ENCODE results near the gene ADCYAP1R1.

The ADCYAP1R1 gene

DNA sequence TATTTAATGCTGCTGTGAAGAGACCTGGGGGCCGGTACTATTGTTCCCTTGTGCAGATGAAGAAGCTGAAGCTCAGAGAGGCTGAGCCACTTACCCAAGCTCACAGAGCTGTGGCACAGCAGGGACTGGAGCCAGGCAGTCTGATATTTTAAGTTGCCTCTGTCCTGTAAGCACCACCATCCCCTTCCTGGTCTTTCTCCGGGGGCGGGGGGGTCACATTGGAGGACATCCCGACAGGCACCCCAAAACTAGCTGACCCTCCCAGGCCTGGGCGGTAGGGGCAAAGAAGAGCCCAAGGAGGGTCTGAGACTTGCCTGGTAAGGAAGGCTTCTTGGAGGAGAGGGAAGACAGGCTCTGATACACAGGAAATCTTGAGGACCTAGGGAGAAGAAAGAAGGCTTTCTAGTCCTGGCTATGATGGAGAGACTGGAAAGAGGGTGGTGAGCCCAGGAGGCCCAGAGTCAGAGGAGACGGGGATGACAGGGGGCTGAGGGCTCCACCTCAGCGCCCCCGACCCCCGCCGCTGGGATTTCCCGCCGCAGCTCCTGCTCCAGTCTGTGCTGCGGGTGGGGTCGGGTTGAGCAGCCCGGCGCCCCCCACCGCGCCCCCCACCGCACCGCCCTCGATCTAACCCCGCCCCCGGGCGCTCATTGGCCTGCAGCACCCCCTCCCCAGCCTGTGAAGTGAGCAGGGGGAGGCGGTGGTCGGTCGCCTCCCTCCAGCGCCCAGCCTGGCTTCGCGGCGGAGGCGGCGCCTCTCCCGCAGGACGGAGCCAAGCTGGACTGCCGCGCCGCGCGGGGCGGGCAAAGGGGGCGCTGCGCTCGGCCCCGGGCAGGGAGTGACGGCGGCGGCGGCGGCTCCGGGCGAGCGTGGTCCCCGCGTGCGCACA lies at the start of gene ADCYAP1R1:
ADCYAP1R1 (plus strand) TSS at position 711 of the 889 bp plus-strand sequence. CDS start 10,957 bp downstream, outside the sequence.
- DNase-seq (ENCODE audit: low read depth): no peak

DNA sequence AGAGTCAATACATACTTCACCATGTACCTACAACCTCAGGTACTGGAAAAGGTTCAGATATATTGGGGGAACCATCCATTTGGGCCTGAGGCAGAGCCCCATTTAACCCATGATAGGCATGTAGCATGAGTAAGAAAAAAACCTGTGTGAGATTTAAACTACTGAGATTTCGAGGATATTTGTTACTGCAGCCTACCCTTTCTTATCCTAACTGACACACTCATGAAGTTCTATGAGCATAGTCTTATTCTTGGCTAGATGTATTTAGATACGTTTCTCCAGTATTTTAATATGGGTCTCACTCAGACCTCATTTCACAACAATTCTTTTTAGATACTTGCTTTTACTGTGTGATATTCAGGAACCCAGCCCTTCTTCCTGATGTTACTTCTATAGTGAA lies 49.0 kb upstream of the ADCYAP1R1 start:
- DNase-seq (ENCODE audit: low read depth): no peak

DNA sequence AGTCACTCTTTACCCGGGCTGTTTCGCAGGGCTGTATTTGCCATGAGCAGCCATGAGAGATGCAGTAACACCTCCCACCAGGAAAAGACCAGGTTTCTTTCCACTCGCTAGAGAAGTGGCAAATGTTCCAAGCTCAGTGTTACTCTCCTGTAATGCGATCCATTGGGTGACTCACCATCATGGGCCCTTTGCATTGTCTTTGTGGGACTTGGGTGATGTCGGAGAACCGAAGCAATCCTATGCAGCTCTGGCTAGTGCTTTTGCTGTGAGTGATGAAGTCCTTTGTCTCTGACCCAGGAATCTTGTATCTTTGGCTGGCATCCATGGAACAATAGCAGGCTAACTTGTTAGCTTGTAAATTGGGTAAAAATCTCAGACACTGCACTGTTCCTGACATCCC lies 48.4 kb upstream of the ADCYAP1R1 start:
- DNase-seq (ENCODE audit: low read depth): no peak

DNA sequence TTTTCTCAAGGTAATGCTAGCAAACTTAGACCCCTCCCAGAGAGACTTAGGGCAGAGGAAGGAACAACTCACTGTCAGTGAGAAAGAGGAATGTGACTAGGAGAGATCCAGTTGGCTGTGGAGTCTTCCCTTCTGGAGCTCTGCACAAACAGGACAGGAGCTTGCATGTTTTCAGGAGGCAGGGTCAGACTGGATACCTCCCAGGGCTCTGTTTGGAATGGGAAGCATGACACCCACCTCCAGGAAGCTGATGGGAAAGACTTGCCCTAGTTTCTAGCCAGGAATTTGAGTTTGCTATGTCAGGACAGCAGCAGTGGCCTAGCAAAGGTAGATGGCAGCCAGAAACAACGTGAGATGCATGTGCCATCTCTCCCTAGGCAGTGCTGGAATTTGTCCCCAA lies 47.7 kb upstream of the ADCYAP1R1 start:
- DNase-seq (ENCODE audit: low read depth): no peak

DNA sequence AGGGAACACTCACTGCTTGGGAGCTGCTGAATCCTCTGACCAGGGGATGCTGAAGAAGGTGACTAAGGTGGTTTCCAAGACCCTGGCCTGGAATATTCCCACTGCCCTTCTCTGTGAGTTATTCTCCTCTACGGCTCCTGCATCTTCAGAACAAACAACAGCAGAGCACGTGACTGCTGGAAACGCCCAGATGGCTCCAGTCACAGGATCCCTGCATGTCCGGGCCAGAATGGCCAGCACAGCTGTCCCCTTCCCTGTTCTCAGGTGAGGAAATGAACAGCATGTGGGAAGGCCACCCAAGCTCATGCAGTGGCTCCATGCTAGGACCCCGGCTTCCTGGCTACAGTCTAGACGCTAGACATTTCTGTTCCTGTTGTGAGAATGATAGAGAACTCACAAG lies 45.3 kb upstream of the ADCYAP1R1 start:
- no peak for DNase-seq (ENCODE audit: low read depth)

DNA sequence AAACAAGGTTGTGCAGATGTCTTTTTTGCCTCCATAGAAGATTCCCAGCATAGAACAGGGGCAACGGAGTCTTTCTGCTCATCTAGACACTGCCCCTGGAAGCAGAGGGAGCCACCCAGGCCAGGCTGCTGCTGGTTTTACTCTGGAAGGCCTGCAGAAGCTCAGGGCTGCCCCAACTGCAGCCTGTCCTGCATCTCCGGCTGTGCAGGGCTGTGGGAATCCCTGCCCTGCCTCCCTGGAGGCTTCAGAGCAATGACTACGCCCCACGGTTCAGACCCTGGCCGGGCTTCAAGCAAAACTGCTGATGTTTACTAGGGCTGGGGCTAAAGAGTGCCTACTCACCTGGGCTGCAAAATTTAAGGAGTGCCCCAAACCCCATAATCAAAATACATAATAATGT lies 44.5 kb upstream of the ADCYAP1R1 start:
- no peak for DNase-seq (ENCODE audit: low read depth)

DNA sequence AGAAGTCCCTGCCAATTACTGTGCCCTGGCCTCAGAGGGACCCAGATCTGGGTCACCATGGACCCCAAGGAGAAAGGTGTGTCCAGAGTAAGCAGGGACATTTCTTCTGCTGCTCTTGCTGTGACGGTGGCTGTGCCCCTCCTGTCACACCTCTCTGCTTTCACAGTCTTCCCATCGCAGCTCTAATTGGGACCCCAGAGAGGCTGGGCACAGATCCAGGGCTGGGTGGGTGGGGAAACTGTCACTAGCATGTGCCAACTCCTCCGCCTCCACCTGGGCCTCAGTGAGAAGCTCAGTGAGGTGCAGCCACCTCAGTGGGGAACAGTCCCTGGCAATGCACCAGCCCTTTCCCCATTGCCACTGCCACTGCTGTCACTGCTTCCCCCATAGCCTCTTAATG lies 37.3 kb upstream of the ADCYAP1R1 start:
- DNase-seq (ENCODE audit: low read depth): no peak

DNA sequence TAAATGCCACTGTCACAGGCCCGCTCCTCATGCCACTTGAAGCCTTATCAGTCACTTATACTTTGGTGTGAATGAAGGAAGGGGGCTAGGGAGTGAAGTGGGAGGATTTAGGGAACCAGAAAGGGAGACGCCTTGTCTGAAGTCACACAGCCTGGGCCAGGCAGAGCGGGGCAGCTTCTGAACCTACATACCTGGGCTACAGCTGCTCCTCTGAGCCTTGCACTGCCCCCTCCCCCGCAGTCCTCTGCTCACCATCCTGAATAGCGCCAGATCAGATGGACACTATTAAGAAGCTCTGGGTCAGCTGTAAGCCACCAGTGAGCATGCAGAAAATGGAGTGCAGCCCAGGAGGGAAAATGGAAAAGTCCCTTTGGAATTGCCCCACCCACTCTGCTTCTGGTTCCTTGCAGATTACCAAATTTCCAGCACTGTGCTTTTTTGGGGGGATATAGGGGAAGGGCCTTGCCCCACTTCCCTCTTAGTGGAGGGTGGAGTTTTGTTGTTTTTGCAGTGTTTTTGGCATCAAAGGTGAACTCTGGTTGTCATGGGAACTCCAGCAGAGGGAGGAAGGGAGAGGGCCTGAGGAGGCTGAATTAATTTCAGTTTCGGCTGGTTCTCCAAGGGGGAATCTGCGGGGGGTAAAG lies 35.0 kb upstream of the ADCYAP1R1 start:
- DNase-seq (ENCODE audit: low read depth): no peak

DNA sequence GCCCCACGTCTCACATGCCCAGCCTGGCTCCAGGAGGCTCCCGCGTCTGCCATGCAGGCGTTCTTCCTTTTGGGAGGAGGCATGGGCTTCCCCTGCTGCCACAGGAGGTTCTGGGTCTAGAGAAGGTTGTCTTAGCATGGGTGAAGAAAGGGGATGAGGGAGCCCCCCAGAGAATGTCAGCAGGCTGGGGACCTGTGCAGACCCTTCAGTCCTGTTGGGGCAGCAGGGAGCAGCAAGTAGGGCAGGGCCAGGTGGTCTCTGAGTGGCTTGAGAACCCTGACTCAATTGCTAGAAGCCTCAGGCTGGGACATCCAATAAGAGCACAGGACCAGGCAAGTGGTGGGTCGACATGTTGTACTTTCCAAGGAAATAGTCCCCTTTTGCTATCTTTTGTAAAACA lies 34.4 kb upstream of the ADCYAP1R1 start:
- DNase-seq (ENCODE audit: low read depth): no peak

DNA sequence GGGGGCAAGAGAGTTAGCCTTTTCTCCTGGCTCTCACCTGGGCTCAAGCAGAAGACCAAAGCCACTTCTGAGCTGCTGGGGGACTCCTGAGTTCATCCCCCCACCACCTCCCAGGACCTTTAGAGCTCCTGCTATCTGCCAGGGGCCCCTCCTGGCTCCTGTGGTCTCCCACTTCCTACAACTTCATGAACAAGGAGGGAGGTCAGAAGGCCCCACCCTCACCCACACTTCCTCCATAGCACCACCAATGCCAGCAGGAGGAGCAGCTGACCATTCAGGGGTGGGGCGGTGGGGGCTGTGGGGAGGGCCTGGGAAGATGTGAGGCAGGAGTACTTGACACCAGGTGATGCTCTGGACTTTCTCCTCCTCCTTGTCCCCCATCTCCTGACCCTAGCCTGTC lies 32.6 kb upstream of the ADCYAP1R1 start:
- DNase-seq (ENCODE audit: low read depth): no peak

DNA sequence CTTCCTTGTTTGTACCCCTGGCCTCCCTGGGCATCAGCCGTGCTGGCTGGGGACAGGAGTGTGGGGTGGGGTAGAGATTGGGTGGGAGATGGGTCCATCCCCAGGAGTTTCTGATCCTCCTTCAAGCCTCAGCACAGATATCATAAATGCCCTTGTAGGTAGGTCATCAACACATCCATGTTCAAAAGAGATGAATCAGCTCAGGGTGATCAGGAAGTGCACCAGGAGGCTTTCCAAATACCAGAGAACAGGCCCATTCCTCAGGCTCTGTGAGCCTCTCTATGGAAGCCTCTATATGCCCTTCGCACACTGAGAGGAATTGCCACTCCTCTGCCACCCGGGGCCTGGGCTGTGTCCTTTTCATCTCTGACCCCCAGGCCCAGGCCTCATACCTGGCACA lies 31.9 kb upstream of the ADCYAP1R1 start:
- no peak for DNase-seq (ENCODE audit: low read depth)

DNA sequence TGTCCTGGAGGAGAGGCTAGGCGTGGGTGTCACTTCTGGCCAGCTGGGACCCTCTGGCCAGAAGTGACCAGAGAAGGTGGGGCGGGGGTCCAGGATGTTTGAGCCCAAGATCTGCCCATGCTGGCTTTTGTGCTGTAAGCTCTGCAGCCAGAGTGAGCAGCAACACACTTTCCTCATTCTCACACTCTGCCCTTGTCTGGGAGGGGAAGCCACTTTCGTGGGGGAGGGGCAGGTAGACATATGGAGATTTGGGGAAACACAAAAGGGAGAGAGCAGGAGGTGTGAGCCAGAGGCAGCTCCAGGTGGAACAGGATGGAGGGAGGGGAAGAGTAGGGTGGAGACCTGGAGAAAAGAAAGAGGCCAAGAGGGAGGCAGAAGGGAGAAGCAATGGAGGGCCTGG lies 31.5 kb upstream of the ADCYAP1R1 start:
- DNase-seq (ENCODE audit: low read depth): no peak

DNA sequence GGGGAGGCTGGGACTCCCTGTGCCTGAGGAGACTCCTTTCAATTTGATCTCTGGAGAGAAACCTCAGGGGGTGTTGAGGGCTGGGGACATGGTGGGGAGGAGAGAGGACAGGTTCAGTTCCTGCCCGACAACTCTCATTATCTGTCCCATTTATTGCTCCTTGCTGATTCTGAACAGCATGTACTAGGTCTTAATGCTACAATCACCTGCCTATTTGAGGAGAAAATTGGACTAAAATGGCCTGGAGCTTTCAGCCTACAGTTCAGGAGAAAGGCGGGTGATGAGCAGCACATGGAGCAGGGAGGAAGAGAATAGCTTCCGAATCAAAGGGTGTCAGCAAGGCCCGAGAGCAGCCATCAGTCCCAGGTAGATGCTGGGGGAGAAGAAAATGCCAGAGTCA lies 30.0 kb upstream of the ADCYAP1R1 start:
- DNase-seq (ENCODE audit: low read depth): no peak

DNA sequence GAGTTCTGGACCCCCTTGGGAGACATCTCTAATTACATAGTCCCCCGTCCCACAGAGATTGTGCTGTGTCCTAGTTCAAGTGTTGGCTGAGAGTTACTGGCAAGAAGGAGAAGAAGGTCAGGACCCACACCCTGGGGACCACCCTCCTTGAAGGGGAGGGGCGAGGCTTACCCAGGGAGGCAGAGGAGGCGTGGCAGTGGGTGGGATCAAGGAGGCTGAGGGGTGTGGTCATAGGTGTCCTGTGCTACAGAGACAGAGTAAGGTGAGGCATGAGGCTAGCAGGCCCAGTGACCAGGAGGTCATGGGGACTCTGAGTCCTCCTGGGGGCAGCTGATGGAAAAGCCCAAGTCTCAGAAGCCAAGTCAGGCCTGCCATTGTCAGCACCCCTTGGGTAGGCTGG lies 29.4 kb upstream of the ADCYAP1R1 start:
- no peak for DNase-seq (ENCODE audit: low read depth)

DNA sequence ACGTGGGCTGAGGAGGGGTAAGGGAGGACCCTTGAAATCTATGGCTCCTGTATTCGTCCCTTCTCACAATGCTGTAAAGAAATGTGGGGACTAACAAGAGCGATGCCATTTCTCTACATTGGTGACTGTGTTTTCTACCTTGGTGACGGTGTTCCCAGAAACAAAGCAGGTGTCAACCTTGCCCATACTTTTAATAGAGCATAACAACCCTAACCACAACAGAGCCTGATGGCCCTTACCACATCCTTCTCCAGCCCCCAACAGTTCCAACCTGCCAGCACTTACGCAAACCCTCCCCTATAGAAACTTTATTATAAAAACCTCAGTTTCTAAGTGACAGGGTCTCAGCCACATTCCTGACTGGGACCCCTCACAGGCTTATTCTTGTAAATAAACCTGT lies 28.2 kb upstream of the ADCYAP1R1 start:
- DNase-seq (ENCODE audit: low read depth): no peak

DNA sequence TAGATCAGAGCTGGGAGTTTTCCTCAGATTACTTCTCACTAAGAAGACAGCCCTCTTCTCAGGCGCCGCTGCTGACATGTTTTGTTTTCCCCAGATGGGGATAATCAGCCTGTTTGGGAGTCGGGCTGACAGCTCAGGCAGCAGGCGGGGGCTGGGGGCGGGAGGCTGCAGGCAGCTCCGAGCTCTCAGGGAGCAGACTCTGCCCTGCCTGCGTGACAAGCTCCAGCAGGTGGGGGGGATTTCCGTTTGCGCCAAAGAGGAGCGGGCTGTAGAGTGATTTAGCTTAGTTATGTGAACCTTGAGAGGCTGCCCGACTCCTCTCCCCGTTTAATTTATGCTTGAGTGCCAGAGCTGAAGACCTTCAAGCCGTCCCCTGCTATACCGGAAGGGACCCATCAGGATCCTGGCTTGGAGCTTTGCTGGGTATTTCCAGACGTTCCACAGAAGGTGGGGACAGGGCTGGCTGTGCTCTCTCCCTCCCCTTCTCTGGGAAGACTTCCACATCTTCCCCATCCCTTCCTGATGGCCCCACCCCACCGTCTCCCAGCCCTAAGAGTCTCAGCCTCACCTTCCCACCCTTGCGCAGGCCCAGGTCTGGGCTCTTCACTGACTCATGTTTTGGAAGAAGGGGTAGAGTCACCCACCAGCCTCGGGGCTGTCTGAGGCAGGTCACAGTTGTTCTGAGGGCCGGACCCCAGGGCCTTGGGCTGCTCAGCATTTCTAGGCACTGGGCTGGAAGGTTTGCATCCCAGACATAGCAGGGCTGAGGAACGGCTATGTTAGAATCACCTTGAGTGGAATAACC lies 24.7 kb upstream of the ADCYAP1R1 start:
- DNase-seq (ENCODE audit: low read depth): no peak

DNA sequence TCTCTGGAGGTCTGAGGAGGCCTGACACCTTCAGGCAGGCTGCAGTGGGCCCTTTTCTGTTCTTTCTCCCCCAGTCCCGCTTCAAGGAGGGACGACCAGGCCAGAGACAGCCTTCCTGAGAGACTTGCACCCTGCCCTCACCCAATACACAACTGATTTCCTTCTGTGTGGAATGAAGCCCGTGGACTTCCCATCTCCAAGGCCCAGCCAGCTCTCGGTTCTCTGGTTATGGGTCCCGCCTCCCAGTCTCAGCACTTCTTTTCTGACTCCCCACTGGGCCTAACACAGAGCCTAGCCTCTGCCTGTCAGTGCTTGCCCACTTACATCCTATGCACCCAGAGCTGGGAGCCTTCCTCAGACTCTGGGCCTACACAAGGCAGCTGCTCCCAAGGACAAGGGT lies 24.1 kb upstream of the ADCYAP1R1 start:
- no peak for DNase-seq (ENCODE audit: low read depth)

DNA sequence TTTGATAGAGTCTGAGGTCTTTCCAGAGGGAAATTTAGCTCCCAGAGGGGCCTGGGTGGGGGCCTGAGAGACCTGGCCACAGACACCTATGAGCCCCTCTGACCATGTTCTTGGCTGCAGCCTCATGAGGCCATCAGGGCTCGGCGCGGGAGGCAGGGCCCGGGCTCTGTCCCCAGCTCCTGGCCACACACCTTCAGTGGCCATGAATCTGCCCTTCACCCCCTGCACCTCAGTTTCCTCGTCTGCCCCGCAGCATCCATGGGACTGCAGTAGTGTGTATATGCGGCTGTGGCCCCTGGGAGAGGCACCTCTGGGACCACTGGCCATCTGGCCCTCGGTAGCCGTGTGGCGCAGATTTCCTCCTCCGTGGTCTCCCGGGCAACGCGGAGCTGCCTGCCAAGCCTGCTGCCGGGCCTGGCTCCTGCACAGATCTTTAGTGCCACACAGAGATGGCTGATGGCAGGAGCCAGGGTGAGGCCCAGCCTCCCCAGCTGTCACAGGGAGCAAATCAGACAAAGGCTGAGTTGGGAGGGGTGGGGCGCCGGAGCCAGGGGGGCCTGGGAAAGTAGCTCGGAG lies 23.6 kb upstream of the ADCYAP1R1 start:
- no peak for DNase-seq (ENCODE audit: low read depth)

DNA sequence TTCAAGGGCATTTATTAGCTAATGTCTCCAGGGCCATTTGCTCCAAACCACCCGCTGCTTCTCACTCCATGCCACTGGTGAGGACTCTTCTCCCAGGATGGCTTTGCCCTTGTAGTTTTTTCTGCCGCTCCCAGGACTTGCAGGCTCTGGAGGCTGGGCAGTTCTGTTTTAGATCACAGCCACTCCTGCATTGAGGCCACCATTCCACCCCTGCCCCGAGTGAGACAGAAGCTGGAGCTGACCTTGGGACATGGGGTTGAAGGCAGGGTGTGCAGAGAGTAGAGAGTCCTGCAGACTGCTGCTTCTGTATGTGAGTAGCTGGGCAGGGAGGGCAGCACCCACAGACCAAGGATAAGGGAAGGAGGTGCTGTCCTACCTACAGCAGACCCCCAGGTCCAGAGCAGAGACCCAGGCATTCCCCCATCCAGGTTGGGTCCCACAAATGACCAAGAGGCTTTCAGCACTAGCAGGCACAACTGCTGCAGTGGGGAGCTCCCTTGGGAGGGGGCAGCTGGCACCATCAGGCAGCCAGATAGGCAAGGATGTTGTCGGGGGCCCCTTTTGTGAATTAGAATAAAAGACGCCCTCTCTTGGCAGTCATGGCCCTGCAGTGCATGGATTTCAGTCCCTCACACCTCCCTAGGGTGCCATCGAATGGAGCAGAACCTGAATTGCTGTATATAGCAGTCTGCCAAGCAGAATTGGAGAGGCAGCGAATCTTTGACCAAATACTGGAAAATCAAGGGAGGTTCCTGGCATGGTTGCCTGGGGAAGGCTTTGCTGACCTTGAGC lies 22.7 kb upstream of the ADCYAP1R1 start:
- DNase-seq (ENCODE audit: low read depth): no peak

DNA sequence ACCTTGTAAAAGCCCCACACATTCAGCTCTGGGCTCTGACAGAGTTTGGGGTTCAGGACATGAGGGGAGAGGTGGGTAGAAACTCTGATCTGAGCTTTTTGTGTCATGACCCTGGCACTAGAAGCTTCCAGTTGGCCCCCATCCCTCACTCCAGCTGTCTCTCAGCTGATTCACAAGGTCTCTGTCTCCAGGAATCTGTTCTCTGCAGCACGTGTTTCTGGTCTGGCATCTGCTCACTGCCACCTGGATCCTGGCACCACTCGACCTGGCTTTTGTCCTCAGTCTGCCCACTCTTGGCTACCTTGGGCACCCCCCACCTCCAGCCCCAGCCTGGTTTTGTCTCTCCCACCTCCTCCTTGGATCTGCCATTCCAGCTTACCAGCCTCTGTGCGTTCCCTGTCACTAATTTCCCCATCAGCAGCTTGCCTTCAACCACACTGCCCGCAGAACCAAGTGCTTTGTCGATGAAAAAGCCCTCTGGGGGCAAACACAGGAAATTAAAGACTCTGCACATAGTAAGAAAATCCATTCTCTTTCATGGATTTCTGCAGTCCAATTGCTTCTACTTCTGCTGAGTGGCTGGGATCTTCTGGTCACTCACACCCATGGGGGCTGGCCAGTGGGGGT lies 18.3 kb upstream of the ADCYAP1R1 start:
- no peak for DNase-seq (ENCODE audit: low read depth)

DNA sequence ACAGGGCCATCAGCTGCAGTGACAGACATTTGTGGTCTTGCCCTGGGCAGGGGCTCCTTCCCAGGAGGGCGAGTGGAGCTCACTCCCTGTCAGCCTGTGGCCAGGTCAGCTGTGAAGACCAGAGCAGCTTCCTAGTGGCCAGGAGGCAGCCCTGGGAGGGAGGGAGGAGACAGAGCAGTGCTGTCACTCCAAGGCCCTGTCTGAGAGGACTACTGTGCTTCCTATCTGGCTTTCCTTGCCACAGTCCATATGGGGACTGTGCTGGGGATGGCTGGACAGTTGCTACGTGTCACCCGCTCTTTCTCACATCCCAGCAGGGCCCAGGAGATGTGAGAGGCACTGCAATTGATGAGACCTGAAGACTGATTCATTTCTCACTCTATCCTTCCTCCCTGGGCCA lies 15.2 kb upstream of the ADCYAP1R1 start:
- DNase-seq (ENCODE audit: low read depth): no peak

Measured in fibroblast of the conjunctiva (primary cell).